Progenitor cell of endocrine pancreas (in vitro differentiated cells): ENCODE data around the gene ERI2. TPM values are rescaled to one million over a fixed set of nuclear protein-coding genes. Genes with fewer than 3 reads are reported as not detected.

Source experiments
- DNase-seq: peaks from one replicate; pipeline ENCODE4 v3.0.0; 2021; ENCODE audit warnings: low spot score; ENCODE audit not compliant: unreplicated experiment
- H3K27ac Mint-ChIP-seq: 2 replicates; pipeline ENCODE4 v1.8.0; 2021; ENCODE audit warnings: mild to moderate bottlenecking, moderate library complexity, mixed read lengths
- H3K27me3 Mint-ChIP-seq: 2 replicates; pipeline ENCODE4 v1.8.0; 2021; ENCODE audit warnings: mixed read lengths
- H3K36me3 Mint-ChIP-seq: 2 replicates; pipeline ENCODE4 v1.8.0; 2022; ENCODE audit warnings: mixed read lengths; ENCODE audit not compliant: insufficient read depth
- H3K4me1 Mint-ChIP-seq: 2 replicates; pipeline ENCODE4 v1.8.0; 2021; ENCODE audit warnings: low read depth, mixed read lengths
- H3K4me3 Mint-ChIP-seq: 2 replicates; pipeline ENCODE4 v1.8.0; 2021; ENCODE audit warnings: low read depth, mild to moderate bottlenecking, moderate library complexity, mixed read lengths
- H3K9me3 Mint-ChIP-seq: 2 replicates; pipeline ENCODE4 v1.8.0; 2021; ENCODE audit warnings: low read depth, mixed read lengths
- CTCF ChIP-seq: fragments of 200-600 bp; sonication (generic); IDR thresholded peaks from one replicate; pipeline ENCODE4 v1.5.0; 2021; ENCODE audit warnings: antibody characterized with exemption, mild to moderate bottlenecking; ENCODE audit not compliant: unreplicated experiment
- total RNA-seq: library from RNA; stranded (reverse); gene quantifications from 2 replicates; pipeline ENCODE4 v1.2.1, GENCODE V29; 2021

Gene ERI2
- total RNA-seq, 1 donor from 2014 or later = 22.3 TPM

- no peak for TF ChIP-seq CTCF
- peaks cover 6% of the 10 kb centered on the region for H3K4me1 Mint-ChIP-seq
- no peaks in the 10 kb centered on the region for H3K27me3 Mint-ChIP-seq
- DNase-seq = no peak
- no peak overlapping the region for H3K4me3 Mint-ChIP-seq
- H3K36me3 Mint-ChIP-seq = peaks cover 12% of the 10 kb centered on the region
- H3K27ac Mint-ChIP-seq = no peak overlapping the region
- no peaks in the 10 kb centered on the region for H3K9me3 Mint-ChIP-seq
These were observed 24.1 kb upstream of the ERI2 start for GRCh38 chr16:20830372-20830771.

GRCh38 chr16:20829536-20829935 is 23.3 kb upstream of the ERI2 start:
- Mint-ChIP-seq H3K36me3 (peaks cover 10% of the 10 kb centered on the region), H3K4me1 (peaks cover 6% of the 10 kb centered on the region), H3K27me3 (no peaks in the 10 kb centered on the region), H3K9me3 (no peaks in the 10 kb centered on the region), H3K4me3 (no peak overlapping the region), H3K27ac (no peak overlapping the region)
- no peak for DNase-seq
- no peak for TF ChIP-seq CTCF

GRCh38 chr16:20826039-20826566 is 19.8 kb upstream of the ERI2 start:
- DNase-seq = no peak
- Mint-ChIP-seq H3K27ac (no peak overlapping the region), H3K4me1 (peaks cover 6% of the 10 kb centered on the region), H3K27me3 (no peaks in the 10 kb centered on the region), H3K9me3 (no peaks in the 10 kb centered on the region), H3K36me3 (peaks cover 2% of the 10 kb centered on the region), H3K4me3 (no peak overlapping the region)
- TF ChIP-seq CTCF = no peak

GRCh38 chr16:20822521-20823325 is 16.5 kb upstream of the ERI2 start:
- H3K4me1 Mint-ChIP-seq = peaks cover 6% of the 10 kb centered on the region
- no peaks in the 10 kb centered on the region for H3K27me3 Mint-ChIP-seq
- H3K36me3 Mint-ChIP-seq = peaks cover 6% of the 10 kb centered on the region
- no peak for DNase-seq
- H3K4me3 Mint-ChIP-seq = no peak overlapping the region
- no peak for TF ChIP-seq CTCF
- no peak overlapping the region for H3K27ac Mint-ChIP-seq
- H3K9me3 Mint-ChIP-seq = no peaks in the 10 kb centered on the region

- H3K27me3 Mint-ChIP-seq = no peaks in the 10 kb centered on the region
- H3K9me3 Mint-ChIP-seq = no peaks in the 10 kb centered on the region
- H3K4me1 Mint-ChIP-seq = peaks cover 6% of the 10 kb centered on the region
- H3K27ac Mint-ChIP-seq = no peak overlapping the region
- H3K36me3 Mint-ChIP-seq = peaks cover 7% of the 10 kb centered on the region
- TF ChIP-seq CTCF = no peak
- no peak overlapping the region for H3K4me3 Mint-ChIP-seq
- no peak for DNase-seq
These were observed 15.4 kb upstream of the ERI2 start for GRCh38 chr16:20821682-20822081.
